HG02759 (cell line): ENCODE results near the gene NCOR2.

Source experiments
- ATAC-seq: cut with Tn5 transposase; IDR thresholded peaks from one replicate; pipeline ENCODE4 v1.9.1; 2021; ENCODE audit warnings: mild to moderate bottlenecking, moderate library complexity; ENCODE audit not compliant: unreplicated experiment

Gene NCOR2

GRCh38 chr12:124566997-124567672, at the start of gene NCOR2:
NCOR2 (minus strand) TSS chr12:124567612; CDS start chr12:124495251, 72,361 bp downstream.
- ATAC-seq, result peak; percentile 38

- ATAC-seq, result no peak
Measured at GRCh38 chr12:124616394-124617221, 49.2 kb upstream of the NCOR2 start.

GRCh38 chr12:124614512-124615292, 47.3 kb upstream of the NCOR2 start:
- no peak for ATAC-seq

- no peak for ATAC-seq
Measured at GRCh38 chr12:124613151-124613585, 45.8 kb upstream of the NCOR2 start.

- no peak for ATAC-seq
Measured at GRCh38 chr12:124612410-124612680, 44.9 kb upstream of the NCOR2 start.

- no peak for ATAC-seq
Measured at GRCh38 chr12:124611559-124612409, 44.4 kb upstream of the NCOR2 start.

GRCh38 chr12:124610629-124611558, 43.5 kb upstream of the NCOR2 start:
- ATAC-seq, result no peak

- ATAC-seq, result no peak
Measured at GRCh38 chr12:124610021-124610612, 42.7 kb upstream of the NCOR2 start.

- peak; percentile 77 for ATAC-seq
Measured at GRCh38 chr12:124609041-124609989, 41.9 kb upstream of the NCOR2 start.

GRCh38 chr12:124608450-124608870, 41.0 kb upstream of the NCOR2 start:
- ATAC-seq, result no peak

GRCh38 chr12:124607681-124608425, 40.4 kb upstream of the NCOR2 start:
- ATAC-seq, result no peak

GRCh38 chr12:124605883-124606774, 38.7 kb upstream of the NCOR2 start:
- no peak for ATAC-seq

GRCh38 chr12:124605150-124605882, 37.9 kb upstream of the NCOR2 start:
- ATAC-seq, result no peak

- no peak for ATAC-seq
Measured at GRCh38 chr12:124604264-124604680, 36.9 kb upstream of the NCOR2 start.

GRCh38 chr12:124603831-124604251, 36.4 kb upstream of the NCOR2 start:
- ATAC-seq, result no peak

GRCh38 chr12:124603100-124603541, 35.7 kb upstream of the NCOR2 start:
- ATAC-seq, result no peak
